ENCODE results near the gene EDDM13.

Gene EDDM13

GRCh38 chr19:56308792-56309191, 36.2 kb downstream of the EDDM13 start:
- no peak for TF ChIP-seq CTCF (IDR thresholded peaks at IDR 0.05)
- no peak for DNase-seq
- peaks cover 74% of the 10 kb centered on the region for H3K36me3 Mint-ChIP-seq (ENCODE audit: low read depth)
- no peak overlapping the region for H3K27ac Mint-ChIP-seq
- H3K4me3 Mint-ChIP-seq = no peak overlapping the region
- peaks cover 2% of the 10 kb centered on the region for H3K27me3 Mint-ChIP-seq (ENCODE audit: low read depth, poor library complexity)
- H3K4me1 Mint-ChIP-seq = peaks cover 16% of the 10 kb centered on the region
- peaks cover 20% of the 10 kb centered on the region for H3K9me3 Mint-ChIP-seq

DNA sequence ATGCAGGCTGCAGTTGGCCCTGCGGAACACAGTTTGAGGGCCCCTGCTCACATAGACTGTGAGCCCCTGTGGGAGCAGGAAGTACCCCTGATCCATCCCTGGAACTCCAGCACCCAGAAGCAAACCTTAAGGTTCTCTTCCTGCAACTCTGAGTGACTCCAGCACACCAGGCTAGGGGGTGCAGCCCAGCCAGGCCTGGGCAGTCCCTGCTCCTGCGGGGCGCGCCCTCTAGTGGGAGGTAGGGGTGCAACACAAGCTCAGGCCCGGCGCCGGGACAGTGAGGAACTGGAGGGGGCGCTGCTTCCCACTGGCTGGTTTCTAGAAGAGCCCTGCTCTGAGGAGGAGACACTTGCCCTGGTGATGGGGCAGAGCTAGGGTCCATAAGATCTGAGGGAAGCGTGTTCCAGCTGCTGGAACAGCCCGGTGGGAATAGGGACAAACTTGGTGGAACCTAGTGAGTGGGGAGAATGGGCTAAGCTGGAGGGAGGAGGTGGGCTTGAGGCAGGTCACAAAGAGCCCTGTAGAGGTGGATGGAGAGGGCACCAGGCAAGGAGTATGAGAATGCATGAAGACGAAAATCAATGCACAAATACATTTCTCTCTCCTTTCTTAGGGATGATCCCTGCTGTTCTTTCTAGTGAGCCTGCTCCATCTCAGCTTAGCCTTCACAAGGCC, 37.1 kb downstream of the EDDM13 start:
- Mint-ChIP-seq H3K4me1 (peaks cover 18% of the 10 kb centered on the region), H3K9me3 (peaks cover 14% of the 10 kb centered on the region), H3K27ac (no peak overlapping the region), H3K4me3 (no peak overlapping the region), H3K36me3 (ENCODE audit: low read depth) (peaks cover 66% of the 10 kb centered on the region), H3K27me3 (ENCODE audit: low read depth, poor library complexity) (peaks cover 3% of the 10 kb centered on the region)
- peak; percentile 55 for DNase-seq
- TF ChIP-seq CTCF (IDR thresholded peaks at IDR 0.05) = peak; percentile 48

- Mint-ChIP-seq H3K4me3 (no peak overlapping the region), H3K27ac (no peak overlapping the region), H3K4me1 (peaks cover 18% of the 10 kb centered on the region), H3K36me3 (ENCODE audit: low read depth) (peaks cover 59% of the 10 kb centered on the region), H3K9me3 (peaks cover 14% of the 10 kb centered on the region), H3K27me3 (ENCODE audit: low read depth, poor library complexity) (peaks cover 3% of the 10 kb centered on the region)
- TF ChIP-seq CTCF (IDR thresholded peaks at IDR 0.05) = no peak
- no peak for DNase-seq
These were observed 37.9 kb downstream of the EDDM13 start for GRCh38 chr19:56310462-56310861.

DNA sequence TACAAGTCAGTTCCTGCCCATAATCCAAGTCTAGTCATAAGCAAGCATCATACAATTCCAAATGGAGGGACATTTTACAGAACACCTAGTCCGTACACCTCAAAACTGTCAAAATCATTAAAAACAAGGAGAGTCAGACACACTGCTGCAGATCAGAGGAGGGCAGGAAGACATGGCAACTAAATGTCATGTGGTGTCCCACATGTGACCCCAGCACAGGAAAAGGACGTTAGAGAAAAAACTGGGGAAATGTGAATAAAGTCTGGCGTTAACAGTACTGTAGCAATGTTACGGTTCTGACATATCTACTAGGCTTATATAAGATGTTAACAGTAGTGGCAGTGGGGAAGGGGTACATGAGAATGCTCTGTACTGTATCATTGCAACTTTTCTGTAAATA, 39.8 kb downstream of the EDDM13 start:
- Mint-ChIP-seq H3K36me3 (ENCODE audit: low read depth) (peaks cover 48% of the 10 kb centered on the region), H3K9me3 (peaks cover 14% of the 10 kb centered on the region), H3K4me1 (peaks cover 31% of the 10 kb centered on the region), H3K4me3 (peak overlapping the region; percentile 28), H3K27ac (no peak overlapping the region), H3K27me3 (ENCODE audit: low read depth, poor library complexity) (peaks cover 9% of the 10 kb centered on the region)
- TF ChIP-seq CTCF (IDR thresholded peaks at IDR 0.05) = no peak
- no peak for DNase-seq

DNA sequence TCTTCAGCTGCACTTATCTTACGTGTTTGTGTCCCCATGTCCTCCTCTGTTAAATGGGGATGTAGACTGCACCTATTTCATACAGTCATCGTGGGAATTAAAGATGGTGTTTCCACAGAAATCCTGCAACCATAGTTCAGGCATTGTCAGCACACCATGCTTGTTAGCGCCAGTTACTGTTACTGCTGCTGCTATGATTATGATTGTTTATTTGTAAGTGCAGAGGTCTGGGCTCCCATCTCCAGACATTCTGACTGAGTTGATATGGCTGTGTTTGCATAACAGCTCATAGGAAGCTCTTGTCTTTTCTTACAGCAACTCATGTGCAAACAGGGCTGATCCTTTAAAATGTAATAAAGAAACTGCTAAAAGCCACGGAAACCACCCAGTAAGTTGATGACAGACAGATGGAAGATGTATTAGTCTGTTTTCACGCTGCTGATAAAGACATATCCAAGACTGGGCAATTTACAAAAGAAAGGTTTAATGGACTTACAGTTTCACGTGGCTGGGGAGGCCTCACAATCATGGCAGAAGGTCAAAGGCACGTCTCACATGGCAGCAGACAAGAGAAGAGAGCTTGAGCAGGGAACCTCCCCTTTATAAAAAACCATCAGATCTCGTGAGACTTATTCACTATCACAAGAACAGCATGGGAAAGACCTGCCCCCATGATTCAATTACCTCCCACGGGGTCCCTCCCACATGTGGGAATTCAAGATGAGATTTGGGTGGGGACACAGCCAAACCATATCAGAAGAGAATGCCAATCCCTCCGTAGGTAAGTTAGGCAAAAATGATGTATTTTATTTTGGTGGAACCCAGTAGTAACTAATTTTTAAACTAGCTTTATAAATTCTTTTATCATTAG, 40.5 kb downstream of the EDDM13 start:
- Mint-ChIP-seq H3K27ac (peak overlapping the region; percentile 25), H3K4me1 (peaks cover 31% of the 10 kb centered on the region)

More for the DNA sequence above, 40.5 kb downstream of the EDDM13 start:
- peaks cover 47% of the 10 kb centered on the region for H3K36me3 Mint-ChIP-seq (ENCODE audit: low read depth)
- DNase-seq = no peak
- peak overlapping the region; percentile 88 for H3K4me3 Mint-ChIP-seq
- H3K9me3 Mint-ChIP-seq = peaks cover 14% of the 10 kb centered on the region
- H3K27me3 Mint-ChIP-seq (ENCODE audit: low read depth, poor library complexity) = peaks cover 10% of the 10 kb centered on the region
- TF ChIP-seq CTCF (IDR thresholded peaks at IDR 0.05) = no peak

Measured in nephron progenitor cell (in vitro differentiated cells).